Activated T-helper 1 cell treated with anti-CD3 and anti-CD28 coated beads, Interleukin-12 subunit alpha, Interleukin-12 subunit beta, Interleukin-2, Interleukin-4 antibody, amounts not matched to agents 30 ng/mL and 10 ng/mL and 1 ng/mL, durations not matched to agents 14 hours and 24 hours and 36 hours (primary cell): Measurements from ENCODE around the gene SLC25A51. TPM values are rescaled to one million over a fixed set of nuclear protein-coding genes. Genes with fewer than 3 reads are reported as not detected.

Experiments
- DNase-seq: peaks from one replicate; pipeline ENCODE4 v3.0.0; 2021; ENCODE audit warnings: low spot score
- H3K27ac Mint-ChIP-seq: one replicate; pipeline ENCODE4 v1.8.0; 2021; ENCODE audit warnings: mild to moderate bottlenecking, mixed read lengths
- H3K27me3 Mint-ChIP-seq: one replicate; pipeline ENCODE4 v1.8.0; 2022; ENCODE audit warnings: mild to moderate bottlenecking, moderate library complexity, mixed read lengths; ENCODE audit not compliant: insufficient read depth
- H3K36me3 Mint-ChIP-seq: one replicate; pipeline ENCODE4 v1.8.0; 2021; ENCODE audit warnings: low read depth, mixed read lengths
- H3K4me1 Mint-ChIP-seq: one replicate; pipeline ENCODE4 v1.8.0; 2021; ENCODE audit warnings: low read depth, mixed read lengths
- H3K4me3 Mint-ChIP-seq: one replicate; pipeline ENCODE4 v1.8.0; 2021; ENCODE audit warnings: mild to moderate bottlenecking, moderate library complexity, mixed read lengths
- H3K9me3 Mint-ChIP-seq: one replicate; pipeline ENCODE4 v1.8.0; 2021; ENCODE audit warnings: mixed read lengths
- intact Hi-C: fragments of 100-400 bp; cut with micrococcal nuclease; formaldehyde crosslinking; loops from one replicate; pipeline ENCODE4 v1.15.1; 2024
- total RNA-seq: library from RNA; stranded (reverse); gene quantifications from 2 replicates; pipeline ENCODE4 v1.2.3, GENCODE V29; 2022

The SLC25A51 gene
- total RNA-seq, 1 donor from 2014 or later: 30.0 TPM

- Mint-ChIP-seq H3K27me3 (no peaks in the 10 kb centered on the region), H3K27ac (no peak overlapping the region), H3K4me1 (peaks cover 4% of the 10 kb centered on the region), H3K36me3 (no peaks in the 10 kb centered on the region), H3K4me3 (no peak overlapping the region), H3K9me3 (no peaks in the 10 kb centered on the region)
- intact Hi-C loops: no loop called here
- DNase-seq: no peak
Observed at GRCh38 chr9:37921546-37922300, 17.8 kb upstream of the SLC25A51 start.

- Mint-ChIP-seq H3K4me1 (peaks cover 1% of the 10 kb centered on the region), H3K36me3 (no peaks in the 10 kb centered on the region), H3K27ac (no peak overlapping the region), H3K4me3 (no peak overlapping the region), H3K27me3 (no peaks in the 10 kb centered on the region), H3K9me3 (no peaks in the 10 kb centered on the region)
- no peak for DNase-seq
- intact Hi-C loops: no loop called here
Observed at GRCh38 chr9:37921168-37921510, 17.2 kb upstream of the SLC25A51 start.

GRCh38 chr9:37920471-37921167 is 16.7 kb upstream of the SLC25A51 start:
- Mint-ChIP-seq H3K4me1 (no peaks in the 10 kb centered on the region), H3K27ac (no peak overlapping the region), H3K27me3 (no peaks in the 10 kb centered on the region), H3K36me3 (no peaks in the 10 kb centered on the region), H3K9me3 (no peaks in the 10 kb centered on the region), H3K4me3 (no peak overlapping the region)
- intact Hi-C loops: no loop called here
- DNase-seq: no peak

GRCh38 chr9:37919956-37920335 is 16.0 kb upstream of the SLC25A51 start:
- intact Hi-C loops: loop anchor here (10.0 kb wide), 1 partner anchor 75 kb away; no protein-coding TSS in a partner anchor
- H3K36me3 Mint-ChIP-seq: no peaks in the 10 kb centered on the region
- H3K4me1 Mint-ChIP-seq: no peaks in the 10 kb centered on the region
- H3K27me3 Mint-ChIP-seq: no peaks in the 10 kb centered on the region
- H3K9me3 Mint-ChIP-seq: no peaks in the 10 kb centered on the region
- H3K4me3 Mint-ChIP-seq: no peak overlapping the region
- H3K27ac Mint-ChIP-seq: no peak overlapping the region
- DNase-seq: no peak

- Mint-ChIP-seq H3K27ac (no peak overlapping the region), H3K4me3 (no peak overlapping the region), H3K36me3 (no peaks in the 10 kb centered on the region), H3K9me3 (no peaks in the 10 kb centered on the region), H3K4me1 (no peaks in the 10 kb centered on the region), H3K27me3 (no peaks in the 10 kb centered on the region)
- intact Hi-C loops: loop anchor here (10.0 kb wide), 1 partner anchor 75 kb away; no protein-coding TSS in a partner anchor
- DNase-seq: no peak
Observed at GRCh38 chr9:37919246-37919955, 15.5 kb upstream of the SLC25A51 start.

- Mint-ChIP-seq H3K36me3 (no peaks in the 10 kb centered on the region), H3K4me3 (no peak overlapping the region), H3K27me3 (no peaks in the 10 kb centered on the region), H3K4me1 (peaks cover under 1% of the 10 kb centered on the region), H3K27ac (no peak overlapping the region), H3K9me3 (no peaks in the 10 kb centered on the region)
- DNase-seq: no peak
- intact Hi-C loops: loop anchor here (10.0 kb wide), 1 partner anchor 76 kb away; no protein-coding TSS in a partner anchor
Observed at GRCh38 chr9:37918665-37919170, 14.8 kb upstream of the SLC25A51 start.

- no peak overlapping the region for H3K27ac Mint-ChIP-seq
- no peak for DNase-seq
- intact Hi-C loops: loop anchor here (10.0 kb wide), 1 partner anchor 77 kb away; no protein-coding TSS in a partner anchor
- no peaks in the 10 kb centered on the region for H3K9me3 Mint-ChIP-seq
- no peak overlapping the region for H3K4me3 Mint-ChIP-seq
- no peaks in the 10 kb centered on the region for H3K36me3 Mint-ChIP-seq
- H3K4me1 Mint-ChIP-seq: peaks cover 5% of the 10 kb centered on the region
- H3K27me3 Mint-ChIP-seq: no peaks in the 10 kb centered on the region
Observed at GRCh38 chr9:37917801-37918664, 14.1 kb upstream of the SLC25A51 start.

GRCh38 chr9:37917313-37917731 is 13.4 kb upstream of the SLC25A51 start:
- H3K27ac Mint-ChIP-seq: no peak overlapping the region
- H3K4me3 Mint-ChIP-seq: no peak overlapping the region
- DNase-seq: no peak
- H3K36me3 Mint-ChIP-seq: no peaks in the 10 kb centered on the region
- no peaks in the 10 kb centered on the region for H3K9me3 Mint-ChIP-seq
- intact Hi-C loops: loop anchor here (10.0 kb wide), 1 partner anchor 77 kb away; no protein-coding TSS in a partner anchor
- no peaks in the 10 kb centered on the region for H3K27me3 Mint-ChIP-seq
- H3K4me1 Mint-ChIP-seq: peaks cover 5% of the 10 kb centered on the region

GRCh38 chr9:37916471-37917312 is 12.8 kb upstream of the SLC25A51 start:
- Mint-ChIP-seq H3K4me1 (peaks cover 5% of the 10 kb centered on the region), H3K9me3 (no peaks in the 10 kb centered on the region), H3K27me3 (no peaks in the 10 kb centered on the region), H3K27ac (no peak overlapping the region), H3K4me3 (no peak overlapping the region), H3K36me3 (no peaks in the 10 kb centered on the region)
- no peak for DNase-seq
- intact Hi-C loops: loop anchor here (10.0 kb wide), 1 partner anchor 78 kb away; no protein-coding TSS in a partner anchor

GRCh38 chr9:37915911-37916470 is 12.1 kb upstream of the SLC25A51 start:
- DNase-seq: no peak
- Mint-ChIP-seq H3K36me3 (no peaks in the 10 kb centered on the region), H3K27ac (no peak overlapping the region), H3K4me1 (peaks cover 5% of the 10 kb centered on the region), H3K9me3 (no peaks in the 10 kb centered on the region), H3K27me3 (no peaks in the 10 kb centered on the region), H3K4me3 (no peak overlapping the region)
- intact Hi-C loops: loop anchor here (10.0 kb wide), 1 partner anchor 79 kb away; no protein-coding TSS in a partner anchor

- no peak overlapping the region for H3K27ac Mint-ChIP-seq
- peaks cover 5% of the 10 kb centered on the region for H3K4me1 Mint-ChIP-seq
- no peaks in the 10 kb centered on the region for H3K36me3 Mint-ChIP-seq
- H3K9me3 Mint-ChIP-seq: no peaks in the 10 kb centered on the region
- no peak for DNase-seq
- intact Hi-C loops: loop anchor here (5.0 to 10.0 kb wide), 3 partner anchors 37 to 517 kb away; no protein-coding TSS in a partner anchor
- H3K4me3 Mint-ChIP-seq: no peak overlapping the region
- no peaks in the 10 kb centered on the region for H3K27me3 Mint-ChIP-seq
Observed at GRCh38 chr9:37914701-37915358, 10.9 kb upstream of the SLC25A51 start.
